SK-N-SH treated with all-trans-retinoic acid at 6 μM for 48 hours (cell line): ENCODE data around the gene MAPK12.

ENCODE experiments used
- ARNTL ChIP-seq: fragments of 450-650 bp; formaldehyde crosslinking; IDR thresholded peaks from 2 replicates; pipeline ENCODE4 v1.5.0; 2020; ENCODE audit warnings: low read depth, mild to moderate bottlenecking, moderate library complexity, borderline replicate concordance
- BACH2 ChIP-seq: fragments of 250-450 bp; sonication (Bioruptor Pico); IDR thresholded peaks from 2 replicates; pipeline ENCODE4 v1.9.0; 2021; ENCODE audit warnings: mild to moderate bottlenecking, borderline replicate concordance
- CSRNP3 ChIP-seq: fragments of 250-450 bp; sonication (Bioruptor Pico); IDR thresholded peaks from 2 replicates; pipeline ENCODE4 v1.5.1; 2021; ENCODE audit warnings: mild to moderate bottlenecking, moderate library complexity
- ISL1 ChIP-seq: fragments of 250-450 bp; sonication (Bioruptor Pico); IDR thresholded peaks from 2 replicates; pipeline ENCODE4 v2.1.2; 2022; ENCODE audit warnings: mild to moderate bottlenecking, moderate library complexity
- OSR1 ChIP-seq: fragments of 250-450 bp; sonication (Bioruptor Pico); IDR thresholded peaks from 2 replicates; pipeline ENCODE4 v1.8.0; 2022; ENCODE audit warnings: moderate library complexity, mild to moderate bottlenecking, inconsistent platforms
- RARB ChIP-seq: fragments of 250-450 bp; sonication (Bioruptor Pico); IDR thresholded peaks from 2 replicates; pipeline ENCODE4 v1.8.0; 2021; ENCODE audit warnings: mild to moderate bottlenecking, moderate library complexity
- TCF4 ChIP-seq: fragments of 250-450 bp; sonication (Bioruptor Pico); IDR thresholded peaks from 2 replicates; pipeline ENCODE4 v1.8.0; 2021; ENCODE audit warnings: mild to moderate bottlenecking, moderate library complexity, borderline replicate concordance
- TOX ChIP-seq: fragments of 250-450 bp; sonication (Bioruptor Pico); IDR thresholded peaks from 2 replicates; pipeline ENCODE4 v1.8.0; 2021; ENCODE audit warnings: mild to moderate bottlenecking, moderate library complexity, borderline replicate concordance
- ZFP3 ChIP-seq: fragments of 250-450 bp; sonication (Bioruptor Pico); IDR thresholded peaks from 2 replicates; pipeline ENCODE4 v1.5.0; 2020; ENCODE audit warnings: mild to moderate bottlenecking, moderate library complexity
- ZFP30 ChIP-seq: fragments of 450-650 bp; formaldehyde crosslinking; IDR thresholded peaks from 2 replicates; pipeline ENCODE4 v1.5.0; 2022; ENCODE audit warnings: mild to moderate bottlenecking, moderate library complexity
- ZNF565 ChIP-seq: fragments of 450-650 bp; formaldehyde crosslinking; conservative IDR thresholded peaks from 2 replicates; pipeline ENCODE4 v1.5.0; 2020; ENCODE audit warnings: low read depth, mild to moderate bottlenecking, moderate library complexity
- ZNF70 ChIP-seq: fragments of 450-650 bp; formaldehyde crosslinking; IDR thresholded peaks from 2 replicates; pipeline ENCODE4 v1.5.0; 2020; ENCODE audit warnings: mild to moderate bottlenecking, moderate library complexity
- TF ChIP-seq, protein P1 (sequence below): fragments of 250-450 bp; sonication (Bioruptor Pico); IDR thresholded peaks from 2 replicates; pipeline ENCODE4 v1.8.0; 2020; ENCODE audit warnings: mild to moderate bottlenecking, moderate library complexity, borderline replicate concordance
- TF ChIP-seq, protein P2 (sequence below): fragments of 250-450 bp; sonication (Bioruptor Pico); IDR thresholded peaks from 2 replicates; pipeline ENCODE4 v1.5.0; 2020; ENCODE audit warnings: mild to moderate bottlenecking, moderate library complexity

GRCh38 chr22:50233223-50233622, 28.3 kb downstream of the MAPK12 start:
- TF ChIP-seq ZFP30 (CRISPR knock-in tag) (no peak), RARB (CRISPR knock-in tag) (no peak), TCF4 (CRISPR knock-in tag) (no peak), BACH2 (CRISPR knock-in tag) (no peak), ZNF70 (CRISPR knock-in tag) (no peak), ISL1 (CRISPR knock-in tag) (no peak), OSR1 (CRISPR knock-in tag) (no peak), TOX (CRISPR knock-in tag) (no peak), ZNF565 (no peak), ARNTL (CRISPR knock-in tag) (no peak), ZFP3 (CRISPR knock-in tag) (no peak), CSRNP3 (CRISPR knock-in tag) (no peak)
- TF ChIP-seq, protein P1, sequence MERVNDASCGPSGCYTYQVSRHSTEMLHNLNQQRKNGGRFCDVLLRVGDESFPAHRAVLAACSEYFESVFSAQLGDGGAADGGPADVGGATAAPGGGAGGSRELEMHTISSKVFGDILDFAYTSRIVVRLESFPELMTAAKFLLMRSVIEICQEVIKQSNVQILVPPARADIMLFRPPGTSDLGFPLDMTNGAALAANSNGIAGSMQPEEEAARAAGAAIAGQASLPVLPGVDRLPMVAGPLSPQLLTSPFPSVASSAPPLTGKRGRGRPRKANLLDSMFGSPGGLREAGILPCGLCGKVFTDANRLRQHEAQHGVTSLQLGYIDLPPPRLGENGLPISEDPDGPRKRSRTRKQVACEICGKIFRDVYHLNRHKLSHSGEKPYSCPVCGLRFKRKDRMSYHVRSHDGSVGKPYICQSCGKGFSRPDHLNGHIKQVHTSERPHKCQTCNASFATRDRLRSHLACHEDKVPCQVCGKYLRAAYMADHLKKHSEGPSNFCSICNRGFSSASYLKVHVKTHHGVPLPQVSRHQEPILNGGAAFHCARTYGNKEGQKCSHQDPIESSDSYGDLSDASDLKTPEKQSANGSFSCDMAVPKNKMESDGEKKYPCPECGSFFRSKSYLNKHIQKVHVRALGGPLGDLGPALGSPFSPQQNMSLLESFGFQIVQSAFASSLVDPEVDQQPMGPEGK = no peak
- TF ChIP-seq, protein P2, sequence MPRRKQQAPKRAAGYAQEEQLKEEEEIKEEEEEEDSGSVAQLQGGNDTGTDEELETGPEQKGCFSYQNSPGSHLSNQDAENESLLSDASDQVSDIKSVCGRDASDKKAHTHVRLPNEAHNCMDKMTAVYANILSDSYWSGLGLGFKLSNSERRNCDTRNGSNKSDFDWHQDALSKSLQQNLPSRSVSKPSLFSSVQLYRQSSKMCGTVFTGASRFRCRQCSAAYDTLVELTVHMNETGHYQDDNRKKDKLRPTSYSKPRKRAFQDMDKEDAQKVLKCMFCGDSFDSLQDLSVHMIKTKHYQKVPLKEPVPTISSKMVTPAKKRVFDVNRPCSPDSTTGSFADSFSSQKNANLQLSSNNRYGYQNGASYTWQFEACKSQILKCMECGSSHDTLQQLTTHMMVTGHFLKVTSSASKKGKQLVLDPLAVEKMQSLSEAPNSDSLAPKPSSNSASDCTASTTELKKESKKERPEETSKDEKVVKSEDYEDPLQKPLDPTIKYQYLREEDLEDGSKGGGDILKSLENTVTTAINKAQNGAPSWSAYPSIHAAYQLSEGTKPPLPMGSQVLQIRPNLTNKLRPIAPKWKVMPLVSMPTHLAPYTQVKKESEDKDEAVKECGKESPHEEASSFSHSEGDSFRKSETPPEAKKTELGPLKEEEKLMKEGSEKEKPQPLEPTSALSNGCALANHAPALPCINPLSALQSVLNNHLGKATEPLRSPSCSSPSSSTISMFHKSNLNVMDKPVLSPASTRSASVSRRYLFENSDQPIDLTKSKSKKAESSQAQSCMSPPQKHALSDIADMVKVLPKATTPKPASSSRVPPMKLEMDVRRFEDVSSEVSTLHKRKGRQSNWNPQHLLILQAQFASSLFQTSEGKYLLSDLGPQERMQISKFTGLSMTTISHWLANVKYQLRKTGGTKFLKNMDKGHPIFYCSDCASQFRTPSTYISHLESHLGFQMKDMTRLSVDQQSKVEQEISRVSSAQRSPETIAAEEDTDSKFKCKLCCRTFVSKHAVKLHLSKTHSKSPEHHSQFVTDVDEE = no peak
